ENCODE measurements around the gene IL7R. TPM values are rescaled to one million over a fixed set of nuclear protein-coding genes. Genes with fewer than 3 reads are reported as not detected.

The IL7R gene
- total and polyA plus RNA-seq, 4 donors: 0.56 to 8.6 (median 4.5) TPM

DNA sequence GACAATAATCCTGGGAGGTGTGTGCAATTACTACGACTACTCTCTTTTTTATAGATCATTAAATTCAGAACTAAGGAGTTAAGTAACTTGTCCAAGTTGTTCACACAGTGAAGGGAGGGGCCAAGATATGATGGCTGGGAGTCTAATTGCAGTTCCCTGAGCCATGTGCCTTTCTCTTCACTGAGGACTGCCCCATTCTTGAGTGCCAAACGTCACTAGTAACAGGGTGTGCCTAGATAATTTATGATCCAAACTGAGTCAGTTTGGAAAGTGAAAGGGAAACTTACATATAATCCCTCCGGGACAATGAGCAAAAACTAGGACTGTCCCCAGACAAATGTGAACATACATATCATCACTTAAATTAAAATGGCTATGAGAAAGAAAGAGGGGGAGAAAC lies 20.2 kb downstream of the IL7R start:
- WGBS, 2 donors: 45 to 52% methylated on average over 3 of the region's 3 CpGs
- intact Hi-C loops (cut with DNase I): no loop called here
- no peaks in the 10 kb centered on the region for H3K4me1 ChIP-seq (ENCODE audit: control insufficient read depth in 1 of 2, insufficient read depth in 2 of 2, low read length in 2 of 2)

DNA sequence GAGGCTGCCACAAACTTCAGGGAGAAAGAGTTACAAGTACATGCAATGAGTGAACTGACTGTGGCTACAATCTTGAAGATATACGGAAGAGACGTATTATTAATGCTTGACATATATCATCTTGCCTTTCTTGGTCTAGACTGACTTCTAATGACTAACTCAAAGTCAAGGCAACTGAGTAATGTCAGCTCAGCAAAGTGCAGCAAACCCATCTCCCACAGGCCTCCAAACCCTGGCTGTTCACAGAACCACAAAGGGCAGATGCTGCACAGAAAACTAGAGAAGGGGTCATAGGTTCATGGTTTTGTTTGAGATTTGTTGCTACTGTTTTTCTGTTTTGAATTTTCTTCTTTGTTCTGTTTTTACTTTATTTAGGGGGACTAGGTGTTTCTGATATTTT lies 21.0 kb downstream of the IL7R start:
- DNase-seq (no peak), ATAC-seq (ENCODE audit: low FRiP score) (no peak)
- Histone ChIP-seq H3K4me1 (ENCODE audit: control insufficient read depth in 1 of 2, insufficient read depth in 2 of 2, low read length in 2 of 2) (no peaks in the 10 kb centered on the region), H3K36me3 (ENCODE audit: control insufficient read depth in 1 of 2, insufficient read depth in 2 of 2, low read length in 1 of 2) (no peaks in the 10 kb centered on the region), H3K4me3 (ENCODE audit: low read length in 2 of 2) (no peak overlapping the region), H3K27ac (ENCODE audit: low read depth in 1 of 2, low read length in 2 of 2) (no peak overlapping the region), H3K27me3 (ENCODE audit: control insufficient read depth in 1 of 2, insufficient read depth in 2 of 2, low read length in 1 of 2) (no peaks in the 10 kb centered on the region), H3K9me3 (ENCODE audit: control insufficient read depth, low read length) (peaks cover 1% of the 10 kb centered on the region)
- intact Hi-C loops (cut with DNase I): no loop called here
- 51 to 64% methylated on average over 2 of the region's 2 CpGs for WGBS, 2 donors

More for the DNA sequence above, 20.2 kb downstream of the IL7R start:
- ATAC-seq (ENCODE audit: low FRiP score) (no peak), DNase-seq (no peak)
- H3K27ac ChIP-seq (ENCODE audit: low read depth in 1 of 2, low read length in 2 of 2): no peak overlapping the region
- H3K9me3 ChIP-seq (ENCODE audit: control insufficient read depth, low read length): no peaks in the 10 kb centered on the region
- H3K36me3 ChIP-seq (ENCODE audit: control insufficient read depth in 1 of 2, insufficient read depth in 2 of 2, low read length in 1 of 2): no peaks in the 10 kb centered on the region
- H3K27me3 ChIP-seq (ENCODE audit: control insufficient read depth in 1 of 2, insufficient read depth in 2 of 2, low read length in 1 of 2): no peaks in the 10 kb centered on the region
- H3K4me3 ChIP-seq (ENCODE audit: low read length in 2 of 2): no peak overlapping the region

DNA sequence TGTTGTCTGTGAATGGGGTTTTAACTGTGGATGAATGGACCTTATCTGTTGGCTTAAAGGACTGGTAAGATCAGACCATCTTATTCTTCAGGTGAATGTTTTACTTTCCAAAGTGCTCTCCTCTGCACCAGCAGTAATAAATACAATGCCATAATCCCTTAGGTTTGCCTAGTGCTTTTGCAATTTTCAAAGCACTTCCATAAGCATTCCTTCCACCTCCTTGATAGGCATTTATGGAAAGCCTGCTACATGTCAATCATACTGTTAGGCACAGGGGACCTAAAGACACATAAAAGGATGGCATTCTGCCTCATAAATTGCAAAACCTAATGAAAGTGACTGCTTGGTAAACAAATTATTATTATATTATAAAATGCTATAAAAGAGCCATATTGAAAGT lies 21.4 kb downstream of the IL7R start:
- no peaks in the 10 kb centered on the region for H3K36me3 ChIP-seq (ENCODE audit: control insufficient read depth in 1 of 2, insufficient read depth in 2 of 2, low read length in 1 of 2)
- peaks cover 1% of the 10 kb centered on the region for H3K9me3 ChIP-seq (ENCODE audit: control insufficient read depth, low read length)
- DNase-seq (no peak), ATAC-seq (ENCODE audit: low FRiP score) (no peak)
- H3K4me1 ChIP-seq (ENCODE audit: control insufficient read depth in 1 of 2, insufficient read depth in 2 of 2, low read length in 2 of 2): no peaks in the 10 kb centered on the region
- H3K27ac ChIP-seq (ENCODE audit: low read depth in 1 of 2, low read length in 2 of 2): no peak overlapping the region
- no peaks in the 10 kb centered on the region for H3K27me3 ChIP-seq (ENCODE audit: control insufficient read depth in 1 of 2, insufficient read depth in 2 of 2, low read length in 1 of 2)
- H3K4me3 ChIP-seq (ENCODE audit: low read length in 2 of 2): no peak overlapping the region
- intact Hi-C loops (cut with DNase I): no loop called here

GRCh38 chr5:35879096-35879495 lies 22.4 kb downstream of the IL7R start:
- intact Hi-C loops (cut with DNase I): no loop called here
- no peaks in the 10 kb centered on the region for H3K36me3 ChIP-seq (ENCODE audit: control insufficient read depth in 1 of 2, insufficient read depth in 2 of 2, low read length in 1 of 2)
- WGBS, 2 donors: 74 to 83% methylated on average over 2 of the region's 2 CpGs

DNA sequence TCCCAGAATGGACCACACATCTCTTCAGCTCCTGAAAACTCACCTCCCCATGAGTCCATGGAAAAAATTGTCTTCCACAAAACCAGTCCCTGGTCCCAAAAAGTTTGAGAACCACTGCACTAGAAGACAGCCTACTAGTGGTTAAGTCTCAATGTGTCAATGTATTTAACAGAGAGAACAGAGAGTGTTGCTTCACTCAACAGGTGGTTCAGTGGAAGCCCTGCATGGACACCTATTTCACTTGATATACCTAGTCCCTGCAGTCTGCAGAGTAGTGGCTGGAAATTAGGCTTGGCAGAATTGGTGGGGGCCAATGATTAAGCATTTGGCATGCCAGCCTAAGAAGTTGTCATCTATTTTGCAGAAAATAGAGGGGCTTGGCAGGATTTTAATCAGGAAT lies 23.0 kb downstream of the IL7R start:
- H3K4me1 ChIP-seq (ENCODE audit: control insufficient read depth in 1 of 2, insufficient read depth in 2 of 2, low read length in 2 of 2): no peaks in the 10 kb centered on the region
- no peaks in the 10 kb centered on the region for H3K36me3 ChIP-seq (ENCODE audit: control insufficient read depth in 1 of 2, insufficient read depth in 2 of 2, low read length in 1 of 2)
- H3K9me3 ChIP-seq (ENCODE audit: control insufficient read depth, low read length): peaks cover 1% of the 10 kb centered on the region
- H3K27ac ChIP-seq (ENCODE audit: low read depth in 1 of 2, low read length in 2 of 2): no peak overlapping the region
- no peak overlapping the region for H3K4me3 ChIP-seq (ENCODE audit: low read length in 2 of 2)
- DNase-seq (no peak), ATAC-seq (ENCODE audit: low FRiP score) (no peak)
- intact Hi-C loops (cut with DNase I): no loop called here
- H3K27me3 ChIP-seq (ENCODE audit: control insufficient read depth in 1 of 2, insufficient read depth in 2 of 2, low read length in 1 of 2): no peaks in the 10 kb centered on the region

More at GRCh38 chr5:35879096-35879495, 22.4 kb downstream of the IL7R start:
- Histone ChIP-seq H3K4me1 (ENCODE audit: control insufficient read depth in 1 of 2, insufficient read depth in 2 of 2, low read length in 2 of 2) (no peaks in the 10 kb centered on the region), H3K27ac (ENCODE audit: low read depth in 1 of 2, low read length in 2 of 2) (no peak overlapping the region), H3K4me3 (ENCODE audit: low read length in 2 of 2) (no peak overlapping the region), H3K27me3 (ENCODE audit: control insufficient read depth in 1 of 2, insufficient read depth in 2 of 2, low read length in 1 of 2) (no peaks in the 10 kb centered on the region), H3K9me3 (ENCODE audit: control insufficient read depth, low read length) (peaks cover 1% of the 10 kb centered on the region)
- ATAC-seq (ENCODE audit: low FRiP score) (no peak), DNase-seq (no peak)

DNA sequence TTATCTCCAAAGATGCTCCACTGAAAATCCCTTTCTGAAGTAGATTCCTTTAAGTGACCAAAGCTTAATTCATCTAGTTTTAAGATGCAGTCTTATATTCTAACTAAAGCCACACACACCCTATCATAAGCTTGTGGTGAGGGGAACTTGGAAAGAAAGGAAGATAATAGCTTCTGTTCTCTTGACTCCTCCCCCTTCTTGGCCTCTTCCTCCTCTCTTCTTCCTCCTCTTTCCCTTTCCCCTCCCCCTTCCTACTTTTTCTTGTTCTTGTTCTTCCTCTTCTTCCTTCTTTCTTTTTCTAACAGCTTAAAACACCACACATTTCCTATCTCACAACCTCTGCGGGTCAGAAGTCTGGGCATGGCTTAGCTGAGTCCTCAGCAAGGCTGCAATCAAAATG lies 23.5 kb downstream of the IL7R start:
- Histone ChIP-seq H3K27ac (ENCODE audit: low read depth in 1 of 2, low read length in 2 of 2) (no peak overlapping the region), H3K4me1 (ENCODE audit: control insufficient read depth in 1 of 2, insufficient read depth in 2 of 2, low read length in 2 of 2) (no peaks in the 10 kb centered on the region), H3K4me3 (ENCODE audit: low read length in 2 of 2) (no peak overlapping the region), H3K9me3 (ENCODE audit: control insufficient read depth, low read length) (peaks cover 1% of the 10 kb centered on the region), H3K36me3 (ENCODE audit: control insufficient read depth in 1 of 2, insufficient read depth in 2 of 2, low read length in 1 of 2) (no peaks in the 10 kb centered on the region), H3K27me3 (ENCODE audit: control insufficient read depth in 1 of 2, insufficient read depth in 2 of 2, low read length in 1 of 2) (no peaks in the 10 kb centered on the region)
- ATAC-seq (ENCODE audit: low FRiP score): no peak
- WGBS, 2 donors: 79 to 100% methylated on average over 1 of the region's 1 CpG
- intact Hi-C loops (cut with DNase I): no loop called here
- DNase-seq: no peak

DNA sequence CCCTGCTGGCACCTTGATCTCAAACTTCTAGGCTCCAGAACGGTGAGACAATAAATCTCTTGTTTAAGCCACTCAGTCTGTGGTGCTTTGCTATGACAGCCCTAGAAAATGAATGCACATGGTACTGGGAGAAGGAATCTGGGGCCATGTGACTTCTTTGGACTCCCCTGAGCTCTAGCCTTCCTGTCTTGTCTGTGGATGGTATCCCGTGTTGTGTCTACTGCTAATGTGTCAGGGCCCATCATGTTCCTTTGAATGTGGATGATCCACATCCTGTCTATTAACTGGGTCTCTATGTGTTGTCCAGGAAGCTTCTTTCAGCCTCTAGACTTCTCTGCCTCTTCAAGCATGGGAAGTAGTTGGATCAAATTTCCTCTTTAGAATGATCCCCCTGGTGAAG lies 25.1 kb downstream of the IL7R start:
- ATAC-seq (ENCODE audit: low FRiP score) (no peak), DNase-seq (no peak)
- no peaks in the 10 kb centered on the region for H3K27me3 ChIP-seq (ENCODE audit: control insufficient read depth in 1 of 2, insufficient read depth in 2 of 2, low read length in 1 of 2)
- H3K4me1 ChIP-seq (ENCODE audit: control insufficient read depth in 1 of 2, insufficient read depth in 2 of 2, low read length in 2 of 2): no peaks in the 10 kb centered on the region
- no peak overlapping the region for H3K4me3 ChIP-seq (ENCODE audit: low read length in 2 of 2)
- no peaks in the 10 kb centered on the region for H3K36me3 ChIP-seq (ENCODE audit: control insufficient read depth in 1 of 2, insufficient read depth in 2 of 2, low read length in 1 of 2)
- intact Hi-C loops (cut with DNase I): no loop called here
- 47 to 57% methylated on average over 2 of the region's 2 CpGs for WGBS, 2 donors
- H3K9me3 ChIP-seq (ENCODE audit: control insufficient read depth, low read length): peaks cover 1% of the 10 kb centered on the region
- H3K27ac ChIP-seq (ENCODE audit: low read depth in 1 of 2, low read length in 2 of 2): no peak overlapping the region

DNA sequence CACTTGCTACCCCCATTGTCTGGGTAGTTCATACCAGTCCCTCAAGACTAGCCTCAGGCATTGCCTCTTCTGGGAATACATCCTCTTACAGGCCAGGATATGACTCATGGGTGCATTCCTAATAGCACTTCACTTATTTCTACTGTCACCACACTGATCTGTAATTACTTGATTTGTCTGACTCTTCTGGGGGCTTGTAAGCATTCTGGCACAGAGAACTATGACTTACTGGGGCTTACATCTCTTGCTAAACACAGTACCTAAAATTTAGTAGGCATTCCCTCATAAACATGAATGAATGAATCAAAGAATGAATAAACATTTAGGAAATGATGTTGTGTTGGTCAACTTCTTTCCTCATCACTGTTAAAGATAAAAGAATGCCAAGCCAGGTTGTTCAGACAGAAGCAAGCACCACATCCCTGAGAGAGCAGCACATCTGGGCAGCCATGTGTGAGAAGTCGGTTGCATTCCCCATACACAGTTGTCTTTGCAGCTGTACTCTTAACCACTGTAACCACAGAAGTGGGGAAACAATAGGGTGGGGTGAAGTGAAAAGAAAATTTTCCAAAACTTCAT lies 27.6 kb downstream of the IL7R start:
- Histone ChIP-seq H3K27ac (ENCODE audit: low read depth in 1 of 2, low read length in 2 of 2) (no peak overlapping the region), H3K4me3 (ENCODE audit: low read length in 2 of 2) (no peak overlapping the region), H3K27me3 (ENCODE audit: control insufficient read depth in 1 of 2, insufficient read depth in 2 of 2, low read length in 1 of 2) (no peaks in the 10 kb centered on the region), H3K36me3 (ENCODE audit: control insufficient read depth in 1 of 2, insufficient read depth in 2 of 2, low read length in 1 of 2) (no peaks in the 10 kb centered on the region), H3K9me3 (ENCODE audit: control insufficient read depth, low read length) (peaks cover 1% of the 10 kb centered on the region), H3K4me1 (ENCODE audit: control insufficient read depth in 1 of 2, insufficient read depth in 2 of 2, low read length in 2 of 2) (no peaks in the 10 kb centered on the region)
- DNase-seq: no peak
- ATAC-seq (ENCODE audit: low FRiP score): no peak
- 70 to 75% methylated on average over 1 of the region's 1 CpG for WGBS, 2 donors
- intact Hi-C loops (cut with DNase I): no loop called here

- Histone ChIP-seq H3K4me1 (ENCODE audit: control insufficient read depth in 1 of 2, insufficient read depth in 2 of 2, low read length in 2 of 2) (no peaks in the 10 kb centered on the region), H3K4me3 (ENCODE audit: low read length in 2 of 2) (no peak overlapping the region), H3K9me3 (ENCODE audit: control insufficient read depth, low read length) (peaks cover 1% of the 10 kb centered on the region), H3K36me3 (ENCODE audit: control insufficient read depth in 1 of 2, insufficient read depth in 2 of 2, low read length in 1 of 2) (no peaks in the 10 kb centered on the region), H3K27me3 (ENCODE audit: control insufficient read depth in 1 of 2, insufficient read depth in 2 of 2, low read length in 1 of 2) (no peaks in the 10 kb centered on the region), H3K27ac (ENCODE audit: low read depth in 1 of 2, low read length in 2 of 2) (no peak overlapping the region)
- no peak for DNase-seq
- intact Hi-C loops (cut with DNase I): no loop called here
- ATAC-seq (ENCODE audit: low FRiP score): no peak
These were observed 28.1 kb downstream of the IL7R start for GRCh38 chr5:35884773-35885172.

Measured in aorta (tissue), 5 donors.